ENCODE measurements around the gene RORC. TPM values are rescaled to one million over a fixed set of nuclear protein-coding genes. Genes with fewer than 3 reads are reported as not detected.

RORC gene
- total and polyA plus RNA-seq, 2 donors (not counting 1 experiment from before 2014, with no cell fraction given), result 0.17 TPM; not detected in 1

- Histone ChIP-seq H3K4me2 (ENCODE audit: extremely low read depth, insufficient read depth, low read length) (no peak within 1 kb of the TSS), H2AFZ (ENCODE audit: low read length) (no peak within 1 kb of the TSS), H3K79me2 (ENCODE audit: control insufficient read depth, insufficient read depth, low read length) (no peaks in the 10 kb centered on the region), H3K36me3 (ENCODE audit: control insufficient read depth, insufficient read depth, low read length) (no peaks in the 10 kb centered on the region), H3K4me1 (ENCODE audit: control insufficient read depth, extremely low read depth, insufficient read depth, low read length) (no peaks in the 10 kb centered on the region), H3K27ac (ENCODE audit: insufficient read depth, low read length) (no peak within 1 kb of the TSS), H4K20me1 (ENCODE audit: control insufficient read depth, extremely low read depth, insufficient read depth, low read length) (no peaks in the 10 kb centered on the region), H3K27me3 (ENCODE audit: control insufficient read depth, insufficient read depth, low read length) (peaks cover 49% of the 10 kb centered on the region), H3K4me3 (replicated peaks in 1 of 4; ENCODE audit: control extremely low read depth in 1 of 4, insufficient read depth in 1 of 4, low read depth in 3 of 4, low read length in 4 of 4) (no peak within 1 kb of the TSS), H3K9ac (ENCODE audit: insufficient read depth, low read length) (no peak within 1 kb of the TSS), H3K9me3 (ENCODE audit: control insufficient read depth, insufficient read depth, low read depth, low read length) (no peaks in the 10 kb centered on the region)
- TF ChIP-seq EZH2 (IDR thresholded peaks at IDR 0.05; ENCODE audit: low read length, missing control alignments), result peak; percentile 29
- TF ChIP-seq CTCF (conservative IDR thresholded peaks at IDR 0.05 in 1 of 2, IDR thresholded peaks at IDR 0.05 in 1 of 2; ENCODE audit: low read depth in 1 of 2, low read length in 2 of 2), result no peak
- DNase-seq (ENCODE audit: low read depth in 2 of 2), result no peak
Measured at GRCh38 chr1:151839457-151840403, 8.1 kb upstream of the RORC start, which contains the start of gene C2CD4D. C2CD4D (minus strand) TSS chr1:151839820; CDS start chr1:151838989, 831 bp downstream.

GRCh38 chr1:151839082-151839412 lies 7.4 kb upstream of the RORC start:
- Histone ChIP-seq H3K4me1 (ENCODE audit: control insufficient read depth, extremely low read depth, insufficient read depth, low read length) (no peaks in the 10 kb centered on the region), H3K79me2 (ENCODE audit: control insufficient read depth, insufficient read depth, low read length) (no peaks in the 10 kb centered on the region), H3K27me3 (ENCODE audit: control insufficient read depth, insufficient read depth, low read length) (peaks cover 46% of the 10 kb centered on the region), H3K36me3 (ENCODE audit: control insufficient read depth, insufficient read depth, low read length) (no peaks in the 10 kb centered on the region), H3K4me2 (ENCODE audit: extremely low read depth, insufficient read depth, low read length) (no peak overlapping the region), H4K20me1 (ENCODE audit: control insufficient read depth, extremely low read depth, insufficient read depth, low read length) (no peaks in the 10 kb centered on the region), H3K27ac (ENCODE audit: insufficient read depth, low read length) (no peak overlapping the region), H3K4me3 (replicated peaks in 1 of 4; ENCODE audit: control extremely low read depth in 1 of 4, insufficient read depth in 1 of 4, low read depth in 3 of 4, low read length in 4 of 4) (no peak overlapping the region), H3K9ac (ENCODE audit: insufficient read depth, low read length) (no peak overlapping the region), H2AFZ (ENCODE audit: low read length) (no peak overlapping the region), H3K9me3 (ENCODE audit: control insufficient read depth, insufficient read depth, low read depth, low read length) (no peaks in the 10 kb centered on the region)
- peak; percentile 37 for TF ChIP-seq EZH2 (IDR thresholded peaks at IDR 0.05; ENCODE audit: low read length, missing control alignments)
- no peak for TF ChIP-seq CTCF (conservative IDR thresholded peaks at IDR 0.05 in 1 of 2, IDR thresholded peaks at IDR 0.05 in 1 of 2; ENCODE audit: low read depth in 1 of 2, low read length in 2 of 2)
- DNase-seq (ENCODE audit: low read depth in 2 of 2), result no peak

GRCh38 chr1:151838222-151839081 lies 6.8 kb upstream of the RORC start:
- Histone ChIP-seq H4K20me1 (ENCODE audit: control insufficient read depth, extremely low read depth, insufficient read depth, low read length) (no peaks in the 10 kb centered on the region), H3K4me3 (replicated peaks in 1 of 4; ENCODE audit: control extremely low read depth in 1 of 4, insufficient read depth in 1 of 4, low read depth in 3 of 4, low read length in 4 of 4) (peak overlapping the region in 2 of 4 experiments; percentile 21 to 35), H3K9ac (ENCODE audit: insufficient read depth, low read length) (no peak overlapping the region), H3K4me1 (ENCODE audit: control insufficient read depth, extremely low read depth, insufficient read depth, low read length) (no peaks in the 10 kb centered on the region), H3K36me3 (ENCODE audit: control insufficient read depth, insufficient read depth, low read length) (no peaks in the 10 kb centered on the region), H3K79me2 (ENCODE audit: control insufficient read depth, insufficient read depth, low read length) (no peaks in the 10 kb centered on the region), H3K4me2 (ENCODE audit: extremely low read depth, insufficient read depth, low read length) (peak overlapping the region; percentile 51), H3K27me3 (ENCODE audit: control insufficient read depth, insufficient read depth, low read length) (peaks cover 46% of the 10 kb centered on the region), H2AFZ (ENCODE audit: low read length) (no peak overlapping the region), H3K27ac (ENCODE audit: insufficient read depth, low read length) (no peak overlapping the region), H3K9me3 (ENCODE audit: control insufficient read depth, insufficient read depth, low read depth, low read length) (no peaks in the 10 kb centered on the region)
- DNase-seq (ENCODE audit: low read depth in 2 of 2), result no peak
- no peak for TF ChIP-seq EZH2 (IDR thresholded peaks at IDR 0.05; ENCODE audit: low read length, missing control alignments)
- no peak for TF ChIP-seq CTCF (conservative IDR thresholded peaks at IDR 0.05 in 1 of 2, IDR thresholded peaks at IDR 0.05 in 1 of 2; ENCODE audit: low read depth in 1 of 2, low read length in 2 of 2)

All from fibroblast of lung (primary cell).